ENCODE results near the gene PLA2G4E.

PLA2G4E gene

DNA sequence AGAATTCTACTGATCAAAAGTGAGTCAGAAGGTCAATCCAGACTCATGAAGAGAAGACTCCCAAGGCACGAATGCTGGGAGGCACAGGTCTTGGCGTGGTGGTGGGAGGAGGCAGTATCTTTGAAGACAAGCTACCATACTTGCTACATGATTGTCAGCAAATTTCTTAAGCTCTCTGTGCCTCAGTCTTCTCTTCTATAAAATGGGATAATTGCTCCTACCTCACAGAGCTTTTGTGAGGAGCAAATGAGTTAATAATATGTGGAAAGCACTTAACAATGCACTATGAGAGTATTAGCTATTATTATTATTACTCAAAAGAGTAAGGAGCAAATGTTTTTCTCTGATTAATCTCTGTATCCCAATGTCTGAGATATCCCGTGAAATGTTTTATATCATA lies 84.7 kb downstream of the PLA2G4E start:
- DNase-seq (ENCODE audit: low spot score), result no peak

DNA sequence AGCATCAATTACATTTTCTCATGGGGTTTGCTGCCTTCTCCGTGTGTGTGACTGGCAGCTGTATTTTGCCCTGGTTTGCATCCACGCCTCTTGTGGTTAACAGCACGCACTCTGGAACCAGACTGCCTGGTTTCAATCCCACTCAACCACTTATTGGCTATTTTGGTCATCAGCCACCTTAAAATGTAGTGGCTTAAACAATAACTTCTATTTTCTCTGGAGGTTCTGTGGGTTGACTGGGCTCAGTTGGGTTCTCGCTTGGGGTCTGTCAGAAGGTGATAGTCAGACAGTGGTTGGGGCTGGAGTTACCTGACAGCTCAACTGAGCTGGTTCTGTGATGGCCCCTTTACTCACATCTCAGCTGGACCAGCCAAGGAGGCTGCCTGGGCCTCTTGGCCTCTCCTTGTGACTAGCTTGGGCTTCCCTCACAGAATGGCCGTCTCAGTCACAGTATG lies 85.2 kb downstream of the PLA2G4E start:
- DNase-seq (ENCODE audit: low spot score), result no peak

DNA sequence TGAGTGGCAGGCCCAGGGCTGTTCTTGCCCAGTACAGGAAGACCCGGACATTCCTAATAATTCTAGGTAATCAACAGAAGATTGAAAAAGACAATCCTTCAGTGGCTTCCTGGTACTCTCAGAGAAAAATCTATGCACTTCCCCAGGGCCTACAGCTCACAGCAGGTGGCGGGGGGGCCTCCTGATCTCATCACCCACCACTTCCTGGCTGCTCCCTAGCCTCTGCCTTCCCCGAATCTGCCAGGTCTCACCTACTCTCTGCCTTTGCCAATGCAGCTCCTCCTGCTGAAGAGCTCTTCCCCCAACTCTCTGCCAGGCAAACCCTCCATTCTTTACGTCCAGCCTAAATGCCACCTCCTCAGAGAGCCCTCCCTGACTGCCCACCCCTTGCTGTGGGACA lies 86.0 kb downstream of the PLA2G4E start:
- DNase-seq (ENCODE audit: low spot score), result no peak

DNA sequence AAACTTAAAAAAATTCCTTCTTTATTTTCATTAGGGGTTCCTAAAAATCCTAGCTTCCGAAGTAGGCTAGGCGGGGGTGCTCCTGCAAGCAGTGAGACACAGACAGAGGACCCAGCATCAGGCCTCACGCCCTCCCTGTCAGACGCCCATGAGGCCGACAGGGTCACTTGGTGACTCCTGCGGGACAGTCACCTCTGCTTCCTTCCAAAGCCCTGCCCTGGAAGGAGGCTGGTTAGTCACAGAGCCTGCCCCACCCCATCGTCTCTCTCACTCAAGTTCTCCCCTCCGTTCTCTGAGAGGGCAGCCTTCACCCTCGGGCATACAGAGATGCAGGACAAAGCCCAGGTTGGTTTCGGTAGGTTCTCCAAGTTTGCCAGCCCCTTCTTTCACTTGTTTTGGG lies 87.1 kb downstream of the PLA2G4E start:
- DNase-seq (ENCODE audit: low spot score), result no peak

DNA sequence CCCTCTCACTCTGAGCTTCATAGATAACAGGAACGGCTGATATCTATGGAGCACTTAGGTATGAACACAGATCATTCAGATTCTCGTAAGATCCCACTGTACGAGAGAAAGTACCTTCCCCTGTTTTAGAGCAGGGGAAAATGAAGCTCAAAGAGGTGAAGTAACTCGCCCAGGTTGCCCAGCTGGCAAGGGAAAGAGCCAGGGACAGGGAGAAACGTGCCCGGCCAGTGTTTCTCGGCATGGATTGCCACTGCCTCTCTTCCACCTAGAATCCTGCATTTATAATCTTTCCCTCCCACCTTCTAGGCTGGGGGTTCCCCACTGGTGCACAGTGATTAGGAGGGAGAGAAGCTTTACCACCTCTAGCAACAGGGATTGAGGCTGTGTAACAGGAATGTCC lies 87.5 kb downstream of the PLA2G4E start:
- no peak for DNase-seq (ENCODE audit: low spot score)

DNA sequence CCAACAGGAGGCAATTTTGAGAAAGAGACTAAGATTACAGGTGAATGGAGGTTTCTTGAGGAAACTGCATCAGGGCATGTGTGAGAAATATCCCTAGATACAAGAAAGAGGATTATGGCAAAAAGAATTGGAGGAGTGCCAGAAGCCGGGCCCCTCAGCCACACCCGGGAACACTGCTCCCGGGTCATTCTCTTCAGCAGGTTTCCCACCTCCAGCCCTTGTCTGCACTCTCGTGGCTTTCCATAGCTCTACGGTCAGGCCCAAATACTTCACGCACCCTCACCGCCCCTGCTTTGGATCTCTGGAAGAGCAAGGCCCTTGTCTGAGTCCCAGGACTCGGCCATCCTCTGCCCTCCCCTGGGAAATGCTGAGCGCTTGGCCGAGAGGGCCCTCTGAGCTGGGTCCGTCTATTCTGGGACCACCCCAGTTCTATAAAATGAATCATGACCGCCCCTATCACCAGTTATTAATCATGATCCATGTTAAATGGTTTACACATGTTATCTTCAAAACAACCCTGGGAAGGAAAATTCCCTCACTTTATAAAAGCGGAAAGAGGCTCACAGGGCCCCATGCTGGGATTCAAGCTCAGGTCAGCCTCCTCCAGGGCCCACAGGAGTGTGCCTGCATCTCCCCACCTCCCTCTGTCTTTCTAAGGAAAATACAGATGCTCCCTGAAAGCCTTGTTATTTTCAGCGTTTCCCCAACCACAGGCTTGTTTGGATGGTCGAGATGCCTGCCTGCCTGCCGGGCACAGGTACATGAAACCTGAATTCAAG lies 88.1 kb downstream of the PLA2G4E start:
- no peak for DNase-seq (ENCODE audit: low spot score)

DNA sequence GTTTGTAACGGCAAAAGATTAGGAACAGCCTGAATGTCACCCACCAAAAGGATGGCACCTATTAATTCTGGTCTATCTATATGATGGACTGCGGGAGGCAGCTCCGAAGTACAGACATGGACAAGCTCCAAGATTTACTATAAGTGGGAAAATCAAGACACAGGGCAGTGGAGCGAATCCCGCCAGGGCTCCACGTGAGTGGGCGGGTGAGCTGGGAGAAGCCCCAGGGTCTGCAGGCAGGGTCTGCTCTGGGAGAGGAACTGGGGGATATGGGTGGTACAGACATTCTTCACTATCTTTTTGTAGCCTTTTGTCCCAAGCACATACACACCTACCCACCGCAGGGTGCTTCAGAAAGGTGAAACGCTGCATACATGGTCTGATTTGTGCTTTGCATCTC lies 88.7 kb downstream of the PLA2G4E start:
- no peak for DNase-seq (ENCODE audit: low spot score)
